Body of pancreas (tissue), 4 donors: ENCODE measurements around the gene TUT1. TPM values are rescaled to one million over a fixed set of nuclear protein-coding genes. Genes with fewer than 3 reads are reported as not detected.
"Not testable (repeated sequence)": the region's sequence is repeated elsewhere in the genome, so short reads cannot be mapped to it uniquely, and the experiment has no call there.

Experiments used
- ATAC-seq: fragments of 150-250 bp; one replicate; pipeline ENCODE4 v1.9.1; 2016
- DNase-seq, 4 donors: peaks; one replicate each; pipeline ENCODE4 v3.0.0-alpha.2; 2019
- H3K27ac ChIP-seq, 4 donors: fragments of 200-600 bp; sonication (generic); 1 replicate in 3 of 4; 2 replicates in 1 of 4; pipeline versions ENCODE4 v1.5.1 to v1.6.1; 2016 to 2019; ENCODE audit warnings: mild to moderate bottlenecking in 1 of 4, mixed read lengths in 1 of 4, moderate library complexity in 1 of 4
- H3K27me3 ChIP-seq, 2 donors: fragments of 200-600 bp; sonication (generic); one replicate each; pipeline ENCODE4 v1.6.0; 2016; ENCODE audit warnings: mild to moderate bottlenecking in 1 of 2
- H3K36me3 ChIP-seq, 2 donors: fragments of 200-600 bp; sonication (generic); replicated peaks in 1 of 2; 2 replicates each; pipeline ENCODE4 v1.5.1; 2016; ENCODE audit warnings: low read depth in 2 of 2; ENCODE audit not compliant: insufficient read depth in 1 of 2
- H3K4me1 ChIP-seq: fragments of 200-600 bp; sonication (generic); one replicate; pipeline ENCODE4 v1.6.0; 2016
- H3K4me3 ChIP-seq, 2 donors: fragments of 200-600 bp; sonication (generic); 1 replicate in 1 of 2; 2 replicates in 1 of 2; pipeline ENCODE4 v1.5.1; 2016 to 2019
- H3K9me3 ChIP-seq, 3 donors: fragments of 200-600 bp; sonication (generic); 1 replicate in 2 of 3; 2 replicates in 1 of 3; pipeline ENCODE4 v1.5.1; 2016
- POLR2A ChIP-seq, 3 donors: fragments of 450-650 bp; IDR thresholded peaks; one replicate each; pipeline ENCODE4 v1.6.1; 2016; ENCODE audit warnings: antibody characterized with exemption in 3 of 3, mild to moderate bottlenecking in 2 of 3
- WGBS, 2 donors: methylation state at CpG; one replicate each; pipeline ENCODE4 v1.1.5; 2017; 5-methylcytosine and 5-hydroxymethylcytosine counted together
- intact Hi-C: fragments of 100-400 bp; cut with DNase I; formaldehyde crosslinking; loops from one replicate; pipeline ENCODE4 v1.15.1; 2023
- total RNA-seq, 2 donors: library from RNA; depleted of rRNA; stranded (reverse); fragments of >200 nt; gene quantifications; one replicate each; pipeline ENCODE4 v1.1.0, GENCODE V29; 2016
- TF ChIP-seq, protein P1 (sequence below), 7 experiments: fragments of 450-650 bp in 4 of 7; fragments of 200-600 bp in 3 of 7; sonication (generic) in 3 of 7; IDR thresholded peaks; one replicate each; pipeline ENCODE4 v1.5.1; 2016 to 2019; ENCODE audit warnings: antibody characterized with exemption in 7 of 7

The TUT1 gene
- total RNA-seq, 2 donors from 2014 or later, result 10.1 to 11.2 TPM

DNA sequence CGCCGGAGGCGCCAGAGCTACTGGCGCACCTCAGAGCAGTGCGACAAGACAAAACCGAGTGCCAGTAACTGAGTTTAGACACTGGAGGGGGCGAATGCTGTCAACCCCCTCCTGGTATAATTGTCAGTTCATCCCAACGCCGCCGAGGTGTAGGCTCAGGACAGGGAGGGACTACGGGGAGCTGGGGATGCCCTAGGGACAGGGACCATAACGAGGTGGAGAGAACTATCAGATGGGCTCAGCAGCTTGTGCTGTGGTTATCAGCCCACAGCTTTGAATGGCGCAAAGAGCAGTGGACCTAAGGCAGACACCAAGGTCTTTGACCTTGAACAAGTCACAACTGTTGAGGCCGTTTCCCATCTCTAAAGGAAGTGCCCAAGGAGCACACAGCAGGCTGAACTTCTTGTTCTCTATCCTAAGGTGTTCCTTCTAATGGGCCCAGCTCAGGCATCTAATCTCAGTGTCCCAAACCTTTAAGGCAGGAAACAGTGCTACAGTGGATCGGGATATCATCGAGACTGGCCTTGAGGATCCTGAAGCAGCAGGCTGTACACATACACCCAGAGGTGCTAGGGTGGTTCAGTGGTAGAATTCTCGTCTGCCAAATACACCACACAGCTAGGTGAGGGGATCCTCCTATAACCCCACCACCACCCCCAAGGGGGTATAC, 958 bp upstream of the TUT1 start:
- H3K27ac ChIP-seq, result peak overlapping the region; percentile 78 to 95 (median 88)
- H3K4me1 ChIP-seq, result peaks cover 39% of the 10 kb centered on the region
- H3K4me3 ChIP-seq, result no peak overlapping the region
- H3K36me3 ChIP-seq, result peaks cover 15 to 18% of the 10 kb centered on the region in 2 donors
- DNase-seq (no peak), ATAC-seq (no peak)
- H3K9me3 ChIP-seq, result no peaks in the 10 kb centered on the region
- WGBS, 2 donors, result 4 to 6% methylated on average over 6 to 17 of the region's 17 CpGs
- H3K27me3 ChIP-seq, result no peaks in the 10 kb centered on the region
- intact Hi-C loops, result no loop called here
- TF ChIP-seq POLR2A (IDR thresholded peaks at IDR 0.05), result no peak
- TF ChIP-seq, protein P1, sequence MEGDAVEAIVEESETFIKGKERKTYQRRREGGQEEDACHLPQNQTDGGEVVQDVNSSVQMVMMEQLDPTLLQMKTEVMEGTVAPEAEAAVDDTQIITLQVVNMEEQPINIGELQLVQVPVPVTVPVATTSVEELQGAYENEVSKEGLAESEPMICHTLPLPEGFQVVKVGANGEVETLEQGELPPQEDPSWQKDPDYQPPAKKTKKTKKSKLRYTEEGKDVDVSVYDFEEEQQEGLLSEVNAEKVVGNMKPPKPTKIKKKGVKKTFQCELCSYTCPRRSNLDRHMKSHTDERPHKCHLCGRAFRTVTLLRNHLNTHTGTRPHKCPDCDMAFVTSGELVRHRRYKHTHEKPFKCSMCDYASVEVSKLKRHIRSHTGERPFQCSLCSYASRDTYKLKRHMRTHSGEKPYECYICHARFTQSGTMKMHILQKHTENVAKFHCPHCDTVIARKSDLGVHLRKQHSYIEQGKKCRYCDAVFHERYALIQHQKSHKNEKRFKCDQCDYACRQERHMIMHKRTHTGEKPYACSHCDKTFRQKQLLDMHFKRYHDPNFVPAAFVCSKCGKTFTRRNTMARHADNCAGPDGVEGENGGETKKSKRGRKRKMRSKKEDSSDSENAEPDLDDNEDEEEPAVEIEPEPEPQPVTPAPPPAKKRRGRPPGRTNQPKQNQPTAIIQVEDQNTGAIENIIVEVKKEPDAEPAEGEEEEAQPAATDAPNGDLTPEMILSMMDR (IDR thresholded peaks at IDR 0.05), result no peak

DNA sequence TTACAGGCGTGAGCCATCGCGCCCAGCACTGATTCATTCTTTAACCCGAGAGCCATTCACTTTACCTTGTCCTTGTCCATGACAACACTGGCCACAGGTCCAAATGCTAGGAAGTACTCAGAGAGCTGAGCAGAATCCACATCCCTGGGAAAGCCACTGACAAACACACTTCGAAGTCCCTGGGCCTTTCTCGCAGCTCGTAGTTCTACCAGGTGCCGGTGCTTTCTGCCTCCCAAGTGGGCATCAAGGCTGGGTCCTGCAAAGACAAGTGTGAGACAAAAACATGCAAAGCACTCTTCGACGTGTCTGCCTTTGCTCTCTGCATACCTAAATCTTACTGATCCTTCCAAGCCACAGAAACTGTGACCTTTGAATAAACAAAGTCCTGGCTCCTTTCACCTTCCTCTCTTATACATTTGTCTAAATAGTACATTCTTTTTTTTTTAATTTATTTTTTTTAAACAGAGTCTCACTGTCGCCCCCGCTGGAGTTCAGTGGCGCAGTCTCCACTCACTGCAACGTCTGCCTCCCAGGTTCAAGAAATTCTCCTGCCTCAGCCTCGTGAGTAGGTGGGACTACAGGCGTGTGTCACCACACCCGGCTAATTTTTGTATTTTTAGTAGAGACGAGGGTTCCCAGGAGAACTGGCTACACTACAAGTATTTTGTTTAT, 2.2 kb downstream of the TUT1 start:
- Histone ChIP-seq H3K9me3 (no peaks in the 10 kb centered on the region), H3K36me3 (peaks cover 8 to 10% of the 10 kb centered on the region in 2 donors), H3K27ac (no peak overlapping the region), H3K4me1 (peaks cover 40% of the 10 kb centered on the region), H3K27me3 (no peaks in the 10 kb centered on the region), H3K4me3 (no peak overlapping the region)
- DNase-seq (no peak), ATAC-seq (no peak)
- TF ChIP-seq POLR2A (IDR thresholded peaks at IDR 0.05), result no peak
- TF ChIP-seq, protein P1 (IDR thresholded peaks at IDR 0.05), result no peak
- intact Hi-C loops, result no loop called here
- 62 to 69% methylated on average over 14 to 18 of the region's 18 CpGs for WGBS, 2 donors

DNA sequence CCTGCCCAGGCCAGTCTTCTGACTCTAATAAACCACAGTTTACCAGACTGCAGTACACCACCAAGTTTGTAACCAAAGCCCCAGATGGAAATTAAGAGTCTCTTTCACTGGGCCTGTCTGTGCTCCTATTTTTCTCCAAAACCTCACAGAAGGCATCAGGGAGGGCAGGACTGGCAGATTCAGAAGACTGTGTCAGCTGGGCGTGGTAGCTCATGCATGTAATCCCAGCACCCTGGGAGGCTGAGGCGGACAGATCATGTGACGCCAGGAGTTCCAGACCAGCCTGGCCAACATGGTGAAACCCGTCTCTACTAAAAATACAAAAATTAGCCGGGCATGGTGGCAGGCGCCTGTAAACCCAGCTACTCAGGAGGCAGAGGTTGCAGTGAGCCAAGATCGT, 6.0 kb downstream of the TUT1 start:
- peaks cover 21% of the 10 kb centered on the region for H3K4me1 ChIP-seq
- H3K9me3 ChIP-seq, ATAC-seq, H3K4me3 ChIP-seq, intact Hi-C loops, DNase-seq, H3K27me3 ChIP-seq, H3K27ac ChIP-seq: not testable (repeated sequence)
- H3K36me3 ChIP-seq, result peaks cover 8 to 14% of the 10 kb centered on the region in 2 donors
- WGBS, 2 donors, result 98% methylated on average over 7 of the region's 7 CpGs

DNA sequence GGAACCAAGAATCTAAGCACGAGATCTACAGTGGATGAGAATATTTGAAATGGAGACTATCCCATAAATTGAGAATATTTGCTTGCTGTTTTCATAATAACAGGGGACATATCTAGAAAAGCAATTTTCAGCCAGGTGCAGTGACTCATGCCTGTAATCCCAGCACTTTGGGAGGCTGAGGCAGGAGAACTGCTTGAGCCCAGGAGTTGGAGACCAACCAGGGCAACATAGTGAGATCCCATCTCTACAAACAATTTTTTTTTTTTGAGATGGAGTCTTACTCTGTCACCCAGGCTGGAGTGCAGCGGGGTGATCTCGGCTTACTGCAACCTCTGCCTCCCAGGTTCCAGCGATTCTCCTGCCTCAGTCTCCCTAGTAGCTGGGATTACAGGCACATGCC, 9.6 kb downstream of the TUT1 start:
- H3K4me3 ChIP-seq, H3K27me3 ChIP-seq, H3K27ac ChIP-seq, H3K9me3 ChIP-seq, intact Hi-C loops, ATAC-seq, H3K4me1 ChIP-seq, DNase-seq: not testable (repeated sequence)
- 91 to 93% methylated on average over 4 of the region's 4 CpGs for WGBS, 2 donors
- H3K36me3 ChIP-seq, result peaks cover 0 to 14% of the 10 kb centered on the region in 2 donors

DNA sequence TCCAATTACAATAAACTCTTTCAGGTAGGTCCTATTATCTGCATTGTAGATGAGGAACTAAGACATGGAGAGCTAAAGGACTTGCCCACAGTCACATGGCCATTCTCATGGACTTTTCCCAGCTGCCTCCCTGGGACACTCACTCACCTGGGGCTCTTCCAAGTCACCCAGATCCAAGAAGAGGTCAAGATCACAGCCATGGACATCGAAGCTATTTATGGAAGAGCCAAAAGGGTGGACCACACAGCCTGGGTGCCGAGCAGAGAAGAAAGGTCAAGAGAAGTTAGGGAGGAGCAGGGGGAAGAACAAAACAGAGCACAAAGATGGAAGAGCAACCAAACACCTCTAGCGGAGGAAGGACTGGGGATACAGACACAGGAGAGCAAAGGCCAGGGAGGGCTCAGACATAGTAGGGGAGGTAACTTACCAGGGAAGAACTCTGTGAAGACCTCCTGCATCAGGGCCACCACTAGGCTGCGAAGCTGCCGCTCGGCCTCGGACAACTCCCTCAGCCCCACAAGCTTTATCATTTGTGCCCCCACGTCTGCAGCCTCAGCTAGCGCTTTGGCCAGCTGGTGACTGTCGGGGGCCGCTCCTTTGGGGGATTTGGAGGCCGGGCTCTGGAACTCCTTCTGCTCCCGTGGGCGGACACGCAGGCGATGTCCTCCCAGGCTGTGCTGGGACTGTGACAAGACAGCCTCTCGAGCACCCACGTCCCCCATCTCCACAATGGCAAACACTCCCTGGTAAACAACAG, 10.2 kb downstream of the TUT1 start:
- Histone ChIP-seq H3K27me3 (no peaks in the 10 kb centered on the region), H3K27ac (no peak overlapping the region), H3K4me1 (peaks cover 6% of the 10 kb centered on the region), H3K36me3 (peaks cover 0 to 10% of the 10 kb centered on the region in 2 donors), H3K4me3 (no peak overlapping the region), H3K9me3 (no peaks in the 10 kb centered on the region)
- 83 to 92% methylated on average over 13 to 18 of the region's 18 CpGs for WGBS, 2 donors
- DNase-seq (no peak), ATAC-seq (no peak)
- intact Hi-C loops, result no loop called here
- TF ChIP-seq POLR2A (IDR thresholded peaks at IDR 0.05), result no peak
- TF ChIP-seq, protein P1 (IDR thresholded peaks at IDR 0.05), result no peak
